ENCODE results near the gene CIRBP.

CIRBP gene

GRCh38 chr19:1322198-1322981 is 53.3 kb downstream of the CIRBP start:
- ChIA-PET CTCF (no interaction called here), POLR2A (interaction anchor here (0.6 kb wide), 1 partner anchor 41 kb away, joined by 3 read pairs; no protein-coding TSS in a partner anchor)
- TF ChIP-seq, protein P1, sequence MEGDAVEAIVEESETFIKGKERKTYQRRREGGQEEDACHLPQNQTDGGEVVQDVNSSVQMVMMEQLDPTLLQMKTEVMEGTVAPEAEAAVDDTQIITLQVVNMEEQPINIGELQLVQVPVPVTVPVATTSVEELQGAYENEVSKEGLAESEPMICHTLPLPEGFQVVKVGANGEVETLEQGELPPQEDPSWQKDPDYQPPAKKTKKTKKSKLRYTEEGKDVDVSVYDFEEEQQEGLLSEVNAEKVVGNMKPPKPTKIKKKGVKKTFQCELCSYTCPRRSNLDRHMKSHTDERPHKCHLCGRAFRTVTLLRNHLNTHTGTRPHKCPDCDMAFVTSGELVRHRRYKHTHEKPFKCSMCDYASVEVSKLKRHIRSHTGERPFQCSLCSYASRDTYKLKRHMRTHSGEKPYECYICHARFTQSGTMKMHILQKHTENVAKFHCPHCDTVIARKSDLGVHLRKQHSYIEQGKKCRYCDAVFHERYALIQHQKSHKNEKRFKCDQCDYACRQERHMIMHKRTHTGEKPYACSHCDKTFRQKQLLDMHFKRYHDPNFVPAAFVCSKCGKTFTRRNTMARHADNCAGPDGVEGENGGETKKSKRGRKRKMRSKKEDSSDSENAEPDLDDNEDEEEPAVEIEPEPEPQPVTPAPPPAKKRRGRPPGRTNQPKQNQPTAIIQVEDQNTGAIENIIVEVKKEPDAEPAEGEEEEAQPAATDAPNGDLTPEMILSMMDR (IDR thresholded peaks at IDR 0.05; ENCODE audit: insufficient read depth, low read length, missing control alignments) = no peak
- H3K4me3 ChIP-seq (ENCODE audit: low read depth, low read length) = no peak overlapping the region
- no peak for DNase-seq (ENCODE audit: low read depth, low spot score)

DNA sequence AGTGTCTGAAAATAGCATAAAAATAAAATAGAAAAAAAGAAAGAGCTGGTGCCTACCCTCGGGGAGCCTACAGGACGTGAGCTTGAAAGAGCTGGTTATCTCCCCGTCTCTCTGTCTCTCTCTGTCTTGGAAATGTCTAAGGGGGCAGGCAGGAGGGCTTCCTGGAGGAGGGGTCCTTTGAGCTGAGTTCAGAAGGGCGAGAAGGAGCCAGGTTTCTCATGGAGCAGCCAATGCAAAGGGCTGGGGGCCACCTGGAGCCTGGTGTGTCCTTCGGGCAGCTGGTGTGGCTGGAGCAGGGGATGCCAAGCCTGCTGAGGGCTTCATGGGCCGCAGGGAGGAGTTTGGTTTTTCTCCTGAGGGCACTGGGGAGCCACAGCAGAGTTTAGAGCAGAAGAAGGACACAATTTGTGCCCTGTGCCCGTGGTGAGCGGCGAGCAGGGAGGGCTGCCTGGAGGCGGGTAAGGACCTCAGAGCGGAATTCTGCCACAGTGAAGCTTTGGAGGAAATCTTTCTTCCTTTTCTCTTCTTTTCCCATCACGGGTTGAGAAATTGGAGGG is 55.2 kb downstream of the CIRBP start:
- H3K4me3 ChIP-seq (ENCODE audit: low read depth, low read length) = no peak overlapping the region
- POLR2A ChIA-PET = no interaction called here
- CTCF ChIA-PET = interaction anchor here (1.4 kb wide), 1 partner anchor 9 kb away, joined by 14 read pairs; no protein-coding TSS in a partner anchor
- TF ChIP-seq, protein P1 (IDR thresholded peaks at IDR 0.05; ENCODE audit: insufficient read depth, low read length, missing control alignments) = no peak
- no peak for DNase-seq (ENCODE audit: low read depth, low spot score)
